Choroid plexus epithelial cell (primary cell): ENCODE data around the gene AGRN.

Source experiments
- DNase-seq: peaks from one replicate; pipeline ENCODE4 v3.0.0-alpha.2; 2010; ENCODE audit warnings: low read depth
- H3K4me3 ChIP-seq: 2 replicates; pipeline ENCODE4 v1.5.1; 2011; ENCODE audit warnings: low read depth, mild to moderate bottlenecking, control low read depth, low read length, moderate library complexity
- CTCF ChIP-seq: conservative IDR thresholded peaks from 2 replicates; pipeline ENCODE4 v1.5.1; 2011; ENCODE audit warnings: low read depth, mild to moderate bottlenecking, control low read depth, inconsistent platforms, low read length, moderate library complexity

The AGRN gene

DNA sequence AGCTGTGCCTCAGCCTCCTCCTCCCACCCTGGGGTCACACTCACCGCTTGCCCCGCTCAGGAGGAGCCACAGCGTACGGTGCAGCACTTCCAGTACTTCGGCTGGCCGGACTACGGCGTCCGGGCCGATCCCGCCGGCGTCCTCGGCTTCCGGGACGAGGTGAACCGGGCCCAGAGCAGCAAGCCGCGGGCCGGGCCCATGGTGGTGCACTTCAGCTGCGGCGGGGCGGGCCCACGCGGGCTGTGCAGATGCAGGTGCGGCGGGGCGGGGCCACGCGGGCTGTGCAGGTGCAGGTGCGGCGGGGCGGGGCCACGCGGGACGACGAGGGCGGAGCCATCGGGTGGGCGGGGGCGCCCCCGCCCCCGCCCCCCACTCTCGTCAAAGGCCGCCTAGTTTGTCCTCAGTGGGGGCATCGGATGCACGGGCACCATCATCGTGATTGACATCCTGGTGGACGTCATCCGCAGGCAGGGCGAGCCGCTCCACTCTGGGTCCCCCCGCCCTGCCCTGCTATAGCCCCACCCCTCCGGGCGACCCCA is 48.7 kb downstream of the AGRN start:
- DNase-seq: no peak
- TF ChIP-seq CTCF: no peak
- H3K4me3 ChIP-seq: peak overlapping the region; percentile 78

- DNase-seq: peak; percentile 57
- H3K4me3 ChIP-seq: peak overlapping the region; percentile 78
- TF ChIP-seq CTCF: no peak
These were observed 49.3 kb downstream of the AGRN start for GRCh38 chr1:1069056-1069710.

DNA sequence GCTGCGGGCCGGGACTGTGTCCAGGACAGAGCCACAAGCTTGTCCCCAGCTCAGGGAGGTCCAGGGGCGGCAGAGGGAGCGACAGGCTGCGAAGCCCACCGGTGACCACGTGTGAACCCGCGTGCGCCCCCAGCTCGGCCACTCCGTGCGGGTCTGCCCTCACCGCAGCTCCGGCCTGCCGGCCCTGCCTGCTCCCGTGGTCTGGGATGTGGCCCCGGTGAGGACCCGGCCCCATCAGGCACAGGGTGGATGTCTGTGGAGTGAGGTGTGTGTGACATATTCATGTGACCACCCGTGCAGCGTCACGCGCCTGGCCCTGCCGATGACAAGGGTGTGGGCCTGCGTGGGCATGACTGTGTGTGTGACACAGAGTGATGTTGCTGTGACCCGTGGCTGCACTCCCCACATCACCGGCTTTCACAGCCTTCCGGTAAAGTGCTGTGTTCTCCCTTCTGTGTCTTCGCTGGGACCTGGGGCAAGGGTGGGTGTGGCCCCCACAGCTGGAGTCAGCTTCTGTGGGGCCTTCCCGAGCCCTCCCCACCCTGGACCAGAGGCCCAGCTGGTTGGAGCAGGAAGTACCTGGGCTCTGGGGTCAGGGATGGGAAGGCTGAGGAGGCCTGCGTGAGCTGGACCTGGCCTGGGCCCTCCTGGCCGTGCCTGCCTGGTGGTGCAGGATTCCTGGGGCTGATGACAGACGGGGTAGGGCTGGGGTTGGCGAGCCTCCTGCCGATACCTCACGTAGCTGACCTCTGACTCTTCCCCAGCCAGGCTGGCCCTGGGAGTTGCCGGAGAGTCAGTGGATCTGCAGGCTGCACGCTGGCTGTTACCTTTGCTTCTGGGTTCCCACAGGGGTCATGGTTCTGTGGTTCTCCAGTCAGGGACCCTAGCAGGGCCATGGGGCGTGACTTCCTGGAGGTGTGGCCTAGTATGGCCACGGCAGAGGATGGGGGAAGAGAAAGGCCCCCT is 50.1 kb downstream of the AGRN start:
- DNase-seq: no peak
- no peak overlapping the region for H3K4me3 ChIP-seq
- TF ChIP-seq CTCF: no peak

GRCh38 chr1:1071486-1072298 is 51.8 kb downstream of the AGRN start:
- no peak for TF ChIP-seq CTCF
- H3K4me3 ChIP-seq: no peak overlapping the region
- no peak for DNase-seq

DNA sequence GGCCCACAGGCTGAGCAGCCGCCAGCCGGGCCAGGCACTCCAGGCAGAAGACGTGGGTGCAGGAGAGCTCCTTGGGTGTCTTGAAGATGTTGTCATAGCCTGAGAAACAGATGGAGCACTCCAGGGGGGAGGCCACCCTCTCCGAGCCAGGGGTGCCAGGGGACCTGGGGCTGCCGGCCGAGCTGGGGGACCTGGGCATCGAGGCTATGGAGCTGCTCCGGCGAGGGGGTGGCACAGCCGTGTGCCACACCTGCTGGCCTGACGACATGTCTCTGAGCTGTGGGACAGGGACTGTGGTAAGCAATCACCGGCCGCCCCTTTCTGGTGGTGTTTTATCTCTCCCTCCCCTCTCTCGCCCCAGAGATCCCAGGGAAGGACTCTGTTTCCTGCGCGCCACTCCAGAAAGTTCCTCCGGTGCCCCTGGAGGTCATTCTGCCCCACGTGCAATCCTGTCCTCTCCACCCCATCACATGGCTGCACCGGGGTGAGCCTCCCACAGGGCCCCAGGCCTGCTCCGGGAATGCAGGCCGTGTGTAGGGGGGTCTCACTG is 52.5 kb downstream of the AGRN start:
- H3K4me3 ChIP-seq: no peak overlapping the region
- no peak for DNase-seq
- TF ChIP-seq CTCF: no peak

GRCh38 chr1:1072849-1073742 is 53.2 kb downstream of the AGRN start:
- DNase-seq: no peak
- no peak overlapping the region for H3K4me3 ChIP-seq
- no peak for TF ChIP-seq CTCF
